WTC11 (cell line): ENCODE results near the gene ELL3. TPM values are rescaled to one million over a fixed set of nuclear protein-coding genes. Genes with fewer than 3 reads are reported as not detected.
"Not testable (repeated sequence)": the region's sequence is repeated elsewhere in the genome, so short reads cannot be mapped to it uniquely, and the experiment has no call there.

ENCODE experiments used
- ATAC-seq: fragments of 200-7000 bp; cut with Tn5 transposase; 2 replicates; pipeline ENCODE4 v1.10.0; 2021; ENCODE audit warnings: mild to moderate bottlenecking, moderate library complexity
- CTCF ChIA-PET: fragments of 300-600 bp; sonication (Branson Sonifier 250); formaldehyde crosslinking; loops from one replicate; lab custom pipeline; 2021; ENCODE audit warnings: antibody characterized with exemption; lab: Charles Lee
- POLR2A ChIA-PET: fragments of 350-600 bp; sonication (Branson Sonifier 250); formaldehyde crosslinking; loops from one replicate; lab custom pipeline; 2021; ENCODE audit warnings: antibody characterized with exemption; lab: Charles Lee
- DNase-seq: peaks from one replicate; pipeline ENCODE4 v3.0.0; 2021; ENCODE audit warnings: low spot score
- H3K27ac Mint-ChIP-seq: 2 replicates; pipeline ENCODE4 v1.8.0; 2021; ENCODE audit warnings: mixed read lengths
- H3K27me3 Mint-ChIP-seq: 2 replicates; pipeline ENCODE4 v1.8.0; 2021; ENCODE audit warnings: low read depth, mild to moderate bottlenecking, moderate library complexity, mixed read lengths
- H3K36me3 Mint-ChIP-seq: 2 replicates; pipeline ENCODE4 v1.8.0; 2021; ENCODE audit warnings: mixed read lengths
- H3K4me1 Mint-ChIP-seq: 2 replicates; pipeline ENCODE4 v1.8.0; 2022; ENCODE audit warnings: mixed read lengths
- H3K4me3 Mint-ChIP-seq: 2 replicates; pipeline ENCODE4 v1.8.0; 2021; ENCODE audit warnings: mild to moderate bottlenecking, moderate library complexity, mixed read lengths
- H3K9me3 Mint-ChIP-seq: 2 replicates; pipeline ENCODE4 v1.8.0; 2021; ENCODE audit warnings: mixed read lengths
- ELF4 ChIP-seq: sonication (generic); formaldehyde crosslinking; IDR thresholded peaks from 2 replicates; pipeline ENCODE4 v1.8.1; 2022; ENCODE audit warnings: low read depth, mild to moderate bottlenecking, moderate library complexity, missing genetic modification reagents
- ESRRA ChIP-seq: sonication (generic); formaldehyde crosslinking; IDR thresholded peaks from 2 replicates; pipeline ENCODE4 v1.8.1; 2022; ENCODE audit warnings: mild to moderate bottlenecking, missing genetic modification reagents, borderline replicate concordance
- FOXK1 ChIP-seq: sonication (generic); formaldehyde crosslinking; IDR thresholded peaks from 2 replicates; pipeline ENCODE4 v1.8.0; 2022; ENCODE audit warnings: mild to moderate bottlenecking, moderate library complexity, missing genetic modification reagents
- GRHL2 ChIP-seq: fragments of 250-450 bp; sonication (Bioruptor Pico); IDR thresholded peaks from 2 replicates; pipeline ENCODE4 v1.8.0; 2022; ENCODE audit warnings: mild to moderate bottlenecking, moderate library complexity; ENCODE audit not compliant: insufficient replicate concordance, severe bottlenecking
- GTF2I ChIP-seq: fragments of 250-450 bp; sonication (Bioruptor Pico); conservative IDR thresholded peaks from 2 replicates; pipeline ENCODE4 v1.4.0; 2021; ENCODE audit warnings: mild to moderate bottlenecking
- NR1H2 ChIP-seq: sonication (generic); formaldehyde crosslinking; IDR thresholded peaks from 2 replicates; pipeline ENCODE4 v1.9.0; 2021; ENCODE audit warnings: mild to moderate bottlenecking, moderate library complexity, missing genetic modification reagents
- OVOL2 ChIP-seq: fragments of 250-450 bp; sonication (Bioruptor Pico); IDR thresholded peaks from 2 replicates; pipeline ENCODE4 v1.9.0; 2021; ENCODE audit warnings: mild to moderate bottlenecking, borderline replicate concordance
- PRRX2 ChIP-seq: fragments of 250-450 bp; sonication (Bioruptor Pico); IDR thresholded peaks from 2 replicates; pipeline ENCODE4 v1.8.0; 2021; ENCODE audit warnings: mild to moderate bottlenecking
- RORB ChIP-seq: fragments of 250-450 bp; sonication (Bioruptor Pico); IDR thresholded peaks from 2 replicates; pipeline ENCODE4 v1.9.0; 2021; ENCODE audit warnings: mild to moderate bottlenecking
- SOX15 ChIP-seq: fragments of 250-450 bp; sonication (Bioruptor Pico); IDR thresholded peaks from 2 replicates; pipeline ENCODE4 v1.9.0; 2021; ENCODE audit warnings: mild to moderate bottlenecking
- TEAD1 ChIP-seq: sonication (generic); formaldehyde crosslinking; IDR thresholded peaks from 2 replicates; pipeline ENCODE4 v1.8.0; 2022; ENCODE audit warnings: mild to moderate bottlenecking, missing genetic modification reagents
- total RNA-seq: library from RNA; stranded (reverse); gene quantifications from 3 replicates; pipeline ENCODE4 v1.2.3, GENCODE V29; 2021
- TF ChIP-seq, protein P1 (sequence below): fragments of 250-450 bp; sonication (Bioruptor Pico); IDR thresholded peaks from 2 replicates; pipeline ENCODE4 v1.9.0; 2021; ENCODE audit warnings: moderate library complexity, mild to moderate bottlenecking, inconsistent platforms, borderline replicate concordance
- TF ChIP-seq, protein P2 (sequence below): sonication (generic); formaldehyde crosslinking; IDR thresholded peaks from 2 replicates; pipeline ENCODE4 v1.8.1; 2023; ENCODE audit warnings: mild to moderate bottlenecking, missing genetic modification reagents, moderate library complexity
- TF ChIP-seq, protein P3 (sequence below): fragments of 250-450 bp; sonication (Bioruptor Pico); IDR thresholded peaks from 2 replicates; pipeline ENCODE4 v2.1.2; 2022; ENCODE audit warnings: mild to moderate bottlenecking, moderate library complexity
- TF ChIP-seq, protein P4 (sequence below): sonication (generic); formaldehyde crosslinking; IDR thresholded peaks from 2 replicates; pipeline ENCODE4 v1.8.1; 2023; ENCODE audit warnings: mild to moderate bottlenecking, missing genetic modification reagents, moderate library complexity
- TF ChIP-seq, protein P5 (sequence below): fragments of 250-450 bp; sonication (Bioruptor Pico); conservative IDR thresholded peaks from 2 replicates; pipeline ENCODE4 v1.9.0; 2021; ENCODE audit warnings: mild to moderate bottlenecking
- TF ChIP-seq, protein P6 (sequence below): sonication (generic); formaldehyde crosslinking; IDR thresholded peaks from 2 replicates; pipeline ENCODE4 v1.8.1; 2023; ENCODE audit warnings: mild to moderate bottlenecking, moderate library complexity, missing genetic modification reagents
- TF ChIP-seq, protein P7 (sequence below): fragments of 250-450 bp; sonication (Bioruptor Pico); IDR thresholded peaks from 2 replicates; pipeline ENCODE4 v1.9.0; 2021; ENCODE audit warnings: mild to moderate bottlenecking
- TF ChIP-seq, protein P8 (sequence below): sonication (generic); formaldehyde crosslinking; IDR thresholded peaks from 2 replicates; pipeline ENCODE4 v1.8.0; 2022; ENCODE audit warnings: mild to moderate bottlenecking, missing genetic modification reagents
- TF ChIP-seq, protein P9 (sequence below): sonication (generic); formaldehyde crosslinking; IDR thresholded peaks from 2 replicates; pipeline ENCODE4 v1.8.1; 2022; ENCODE audit warnings: missing genetic modification reagents, borderline replicate concordance

Gene ELL3
- total RNA-seq, 1 experiment from 2014 or later: 8.8 TPM

DNA sequence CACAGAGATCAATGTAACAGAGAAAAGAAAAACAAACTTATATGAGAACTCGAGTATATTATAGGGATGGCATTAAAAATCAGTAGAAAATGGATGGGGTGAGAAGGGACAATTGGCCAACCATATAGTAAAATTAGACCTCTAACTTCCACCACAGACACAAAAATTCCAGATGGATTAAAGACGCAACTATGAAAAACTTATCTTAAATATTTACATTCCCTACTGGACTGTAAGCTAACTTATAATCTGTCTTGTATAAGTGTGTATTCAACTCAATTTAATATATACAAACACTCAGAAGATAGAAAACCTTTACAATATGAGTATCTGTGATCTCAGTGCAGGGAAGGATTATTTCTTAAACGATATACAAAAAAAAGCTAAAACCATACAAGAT is 44.7 kb upstream of the ELL3 start (continued):
- TF ChIP-seq ELF4 (CRISPR knock-in tag): no peak
- TF ChIP-seq, all 79 proteins: peak for 0

DNA sequence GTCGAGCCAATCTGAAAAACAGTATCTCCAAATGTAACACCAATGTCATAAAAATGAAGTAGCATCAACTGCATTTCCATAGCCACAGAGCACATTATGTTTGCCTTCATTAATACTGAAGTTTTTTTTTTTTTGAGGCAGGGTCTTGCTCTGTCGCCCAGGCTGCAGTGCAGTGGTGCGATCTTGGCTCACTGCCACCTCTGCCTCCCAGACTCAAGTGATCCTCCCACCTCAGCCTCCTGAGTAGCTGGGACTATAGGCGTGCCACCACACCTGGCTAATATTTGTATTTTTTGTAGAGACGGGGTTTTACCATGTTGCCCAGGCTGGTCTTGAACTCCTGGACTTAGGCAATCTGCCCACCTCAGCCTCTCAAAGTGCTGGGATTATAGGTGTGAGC is 38.3 kb upstream of the ELL3 start:
- ATAC-seq, H3K4me3 Mint-ChIP-seq, DNase-seq, H3K9me3 Mint-ChIP-seq, H3K27me3 Mint-ChIP-seq, H3K4me1 Mint-ChIP-seq, H3K27ac Mint-ChIP-seq, CTCF ChIA-PET: not testable (repeated sequence)
- POLR2A ChIA-PET: interaction anchor here (1.0 kb wide), 1 partner anchor 14 kb away, joined by 3 read pairs; the partner anchor contains the start of gene HYPK
- peaks cover 69% of the 10 kb centered on the region for H3K36me3 Mint-ChIP-seq

DNA sequence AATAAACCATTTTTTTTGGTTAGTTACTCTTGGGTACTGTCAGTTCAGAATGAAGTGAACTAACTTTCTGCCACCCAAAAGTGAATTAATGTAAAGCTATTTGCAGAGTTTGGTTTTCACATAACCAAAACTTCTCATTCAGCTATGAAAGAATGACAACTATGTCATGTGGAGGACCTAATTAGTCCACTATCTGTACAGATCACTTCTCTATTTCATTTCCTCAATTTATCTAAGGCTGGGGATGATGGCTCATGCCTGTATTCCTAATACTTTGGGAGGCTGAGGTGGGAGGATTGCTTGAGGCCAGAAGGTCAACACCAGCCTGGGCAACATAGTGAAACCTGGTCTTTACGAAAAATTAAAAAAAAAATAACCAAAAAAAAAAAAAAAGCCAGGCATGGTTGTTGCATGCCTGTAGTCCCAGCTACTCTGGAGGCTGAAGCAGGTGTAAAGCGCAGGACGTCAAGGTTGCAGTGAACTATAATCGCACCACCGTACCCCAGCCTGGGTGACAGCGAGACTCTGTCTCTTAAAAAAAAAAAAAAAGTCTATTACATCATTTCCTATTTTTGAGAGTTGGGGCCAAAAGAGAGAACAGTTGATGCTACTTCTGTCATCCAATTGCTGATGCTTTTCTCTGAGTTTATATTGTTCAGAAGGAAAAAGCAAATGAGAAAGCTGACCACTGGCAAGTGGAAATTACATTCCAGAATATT is 32.4 kb upstream of the ELL3 start:
- Mint-ChIP-seq H3K27me3 (no peaks in the 10 kb centered on the region), H3K36me3 (peaks cover 87% of the 10 kb centered on the region), H3K27ac (no peak overlapping the region), H3K4me3 (no peak overlapping the region), H3K9me3 (no peaks in the 10 kb centered on the region), H3K4me1 (no peaks in the 10 kb centered on the region)
- no peak for DNase-seq
- TF ChIP-seq, protein P1, sequence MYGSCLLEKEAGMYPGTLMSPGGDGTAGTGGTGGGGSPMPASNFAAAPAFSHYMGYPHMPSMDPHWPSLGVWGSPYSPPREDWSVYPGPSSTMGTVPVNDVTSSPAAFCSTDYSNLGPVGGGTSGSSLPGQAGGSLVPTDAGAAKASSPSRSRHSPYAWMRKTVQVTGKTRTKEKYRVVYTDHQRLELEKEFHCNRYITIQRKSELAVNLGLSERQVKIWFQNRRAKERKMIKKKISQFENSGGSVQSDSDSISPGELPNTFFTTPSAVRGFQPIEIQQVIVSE: no peak
- no peak for TF ChIP-seq RORB (CRISPR knock-in tag)
- TF ChIP-seq, protein P2, sequence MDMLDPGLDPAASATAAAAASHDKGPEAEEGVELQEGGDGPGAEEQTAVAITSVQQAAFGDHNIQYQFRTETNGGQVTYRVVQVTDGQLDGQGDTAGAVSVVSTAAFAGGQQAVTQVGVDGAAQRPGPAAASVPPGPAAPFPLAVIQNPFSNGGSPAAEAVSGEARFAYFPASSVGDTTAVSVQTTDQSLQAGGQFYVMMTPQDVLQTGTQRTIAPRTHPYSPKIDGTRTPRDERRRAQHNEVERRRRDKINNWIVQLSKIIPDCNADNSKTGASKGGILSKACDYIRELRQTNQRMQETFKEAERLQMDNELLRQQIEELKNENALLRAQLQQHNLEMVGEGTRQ (CRISPR knock-in tag): no peak
- TF ChIP-seq, protein P3, sequence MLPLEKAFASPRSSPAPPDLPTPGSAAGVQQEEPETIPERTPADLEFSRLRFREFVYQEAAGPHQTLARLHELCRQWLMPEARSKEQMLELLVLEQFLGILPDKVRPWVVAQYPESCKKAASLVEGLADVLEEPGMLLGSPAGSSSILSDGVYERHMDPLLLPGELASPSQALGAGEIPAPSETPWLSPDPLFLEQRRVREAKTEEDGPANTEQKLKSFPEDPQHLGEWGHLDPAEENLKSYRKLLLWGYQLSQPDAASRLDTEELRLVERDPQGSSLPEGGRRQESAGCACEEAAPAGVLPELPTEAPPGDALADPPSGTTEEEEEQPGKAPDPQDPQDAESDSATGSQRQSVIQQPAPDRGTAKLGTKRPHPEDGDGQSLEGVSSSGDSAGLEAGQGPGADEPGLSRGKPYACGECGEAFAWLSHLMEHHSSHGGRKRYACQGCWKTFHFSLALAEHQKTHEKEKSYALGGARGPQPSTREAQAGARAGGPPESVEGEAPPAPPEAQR (CRISPR knock-in tag): no peak
- TF ChIP-seq, protein P4, sequence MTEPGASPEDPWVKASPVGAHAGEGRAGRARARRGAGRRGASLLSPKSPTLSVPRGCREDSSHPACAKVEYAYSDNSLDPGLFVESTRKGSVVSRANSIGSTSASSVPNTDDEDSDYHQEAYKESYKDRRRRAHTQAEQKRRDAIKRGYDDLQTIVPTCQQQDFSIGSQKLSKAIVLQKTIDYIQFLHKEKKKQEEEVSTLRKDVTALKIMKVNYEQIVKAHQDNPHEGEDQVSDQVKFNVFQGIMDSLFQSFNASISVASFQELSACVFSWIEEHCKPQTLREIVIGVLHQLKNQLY: no peak
- no peak for TF ChIP-seq NR1H2
- TF ChIP-seq GTF2I (CRISPR knock-in tag): no peak
- TF ChIP-seq ESRRA: no peak
- no peak for TF ChIP-seq PRRX2
- TF ChIP-seq SOX15: no peak
- no peak for TF ChIP-seq FOXK1 (CRISPR knock-in tag)
- TF ChIP-seq, protein P5, sequence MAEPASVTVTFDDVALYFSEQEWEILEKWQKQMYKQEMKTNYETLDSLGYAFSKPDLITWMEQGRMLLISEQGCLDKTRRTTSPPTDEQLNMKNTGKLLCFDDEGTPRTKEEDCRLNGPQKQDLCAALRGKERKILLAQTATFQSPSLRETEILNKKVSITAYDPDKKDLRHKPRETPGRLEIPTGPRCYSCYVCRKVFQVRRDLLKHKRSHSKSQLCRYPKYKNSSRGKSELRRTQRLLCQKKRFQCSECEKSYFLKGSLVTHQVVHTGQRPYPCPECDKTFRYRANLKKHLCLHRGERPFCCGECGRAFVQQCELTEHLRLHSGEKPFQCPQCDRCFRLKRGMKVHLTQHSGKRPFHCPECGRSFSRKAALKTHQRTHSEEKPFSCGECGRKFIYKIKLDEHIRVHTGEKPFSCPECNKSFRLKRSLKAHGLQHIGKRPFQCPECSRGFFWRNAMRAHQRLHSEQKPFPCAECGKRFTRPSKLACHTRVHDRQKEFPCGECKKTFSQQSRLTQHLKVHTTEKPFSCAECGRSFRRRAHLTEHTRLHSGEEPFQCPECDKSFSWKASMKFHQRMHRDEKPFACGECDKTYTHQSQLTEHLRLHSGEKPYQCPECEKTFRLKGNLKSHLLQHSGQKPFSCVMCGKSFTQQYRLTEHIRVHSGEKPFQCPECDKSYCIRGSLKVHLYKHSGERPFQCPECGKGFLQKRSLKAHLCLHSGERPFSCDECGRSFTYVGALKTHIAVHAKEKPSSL: no peak
- no peak for TF ChIP-seq GRHL2 (CRISPR knock-in tag)
- TF ChIP-seq, protein P6, sequence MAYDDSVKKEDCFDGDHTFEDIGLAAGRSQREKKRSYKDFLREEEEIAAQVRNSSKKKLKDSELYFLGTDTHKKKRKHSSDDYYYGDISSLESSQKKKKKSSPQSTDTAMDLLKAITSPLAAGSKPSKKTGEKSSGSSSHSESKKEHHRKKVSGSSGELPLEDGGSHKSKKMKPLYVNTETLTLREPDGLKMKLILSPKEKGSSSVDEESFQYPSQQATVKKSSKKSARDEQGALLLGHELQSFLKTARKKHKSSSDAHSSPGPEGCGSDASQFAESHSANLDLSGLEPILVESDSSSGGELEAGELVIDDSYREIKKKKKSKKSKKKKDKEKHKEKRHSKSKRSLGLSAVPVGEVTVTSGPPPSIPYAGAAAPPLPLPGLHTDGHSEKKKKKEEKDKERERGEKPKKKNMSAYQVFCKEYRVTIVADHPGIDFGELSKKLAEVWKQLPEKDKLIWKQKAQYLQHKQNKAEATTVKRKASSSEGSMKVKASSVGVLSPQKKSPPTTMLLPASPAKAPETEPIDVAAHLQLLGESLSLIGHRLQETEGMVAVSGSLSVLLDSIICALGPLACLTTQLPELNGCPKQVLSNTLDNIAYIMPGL: no peak
- TF ChIP-seq, protein P7, sequence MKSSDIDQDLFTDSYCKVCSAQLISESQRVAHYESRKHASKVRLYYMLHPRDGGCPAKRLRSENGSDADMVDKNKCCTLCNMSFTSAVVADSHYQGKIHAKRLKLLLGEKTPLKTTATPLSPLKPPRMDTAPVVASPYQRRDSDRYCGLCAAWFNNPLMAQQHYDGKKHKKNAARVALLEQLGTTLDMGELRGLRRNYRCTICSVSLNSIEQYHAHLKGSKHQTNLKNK (CRISPR knock-in tag): no peak
- TF ChIP-seq, protein P8, sequence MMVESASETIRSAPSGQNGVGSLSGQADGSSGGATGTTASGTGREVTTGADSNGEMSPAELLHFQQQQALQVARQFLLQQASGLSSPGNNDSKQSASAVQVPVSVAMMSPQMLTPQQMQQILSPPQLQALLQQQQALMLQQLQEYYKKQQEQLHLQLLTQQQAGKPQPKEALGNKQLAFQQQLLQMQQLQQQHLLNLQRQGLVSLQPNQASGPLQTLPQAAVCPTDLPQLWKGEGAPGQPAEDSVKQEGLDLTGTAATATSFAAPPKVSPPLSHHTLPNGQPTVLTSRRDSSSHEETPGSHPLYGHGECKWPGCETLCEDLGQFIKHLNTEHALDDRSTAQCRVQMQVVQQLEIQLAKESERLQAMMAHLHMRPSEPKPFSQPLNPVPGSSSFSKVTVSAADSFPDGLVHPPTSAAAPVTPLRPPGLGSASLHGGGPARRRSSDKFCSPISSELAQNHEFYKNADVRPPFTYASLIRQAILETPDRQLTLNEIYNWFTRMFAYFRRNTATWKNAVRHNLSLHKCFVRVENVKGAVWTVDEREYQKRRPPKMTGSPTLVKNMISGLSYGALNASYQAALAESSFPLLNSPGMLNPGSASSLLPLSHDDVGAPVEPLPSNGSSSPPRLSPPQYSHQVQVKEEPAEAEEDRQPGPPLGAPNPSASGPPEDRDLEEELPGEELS: no peak
- TF ChIP-seq, protein P9, sequence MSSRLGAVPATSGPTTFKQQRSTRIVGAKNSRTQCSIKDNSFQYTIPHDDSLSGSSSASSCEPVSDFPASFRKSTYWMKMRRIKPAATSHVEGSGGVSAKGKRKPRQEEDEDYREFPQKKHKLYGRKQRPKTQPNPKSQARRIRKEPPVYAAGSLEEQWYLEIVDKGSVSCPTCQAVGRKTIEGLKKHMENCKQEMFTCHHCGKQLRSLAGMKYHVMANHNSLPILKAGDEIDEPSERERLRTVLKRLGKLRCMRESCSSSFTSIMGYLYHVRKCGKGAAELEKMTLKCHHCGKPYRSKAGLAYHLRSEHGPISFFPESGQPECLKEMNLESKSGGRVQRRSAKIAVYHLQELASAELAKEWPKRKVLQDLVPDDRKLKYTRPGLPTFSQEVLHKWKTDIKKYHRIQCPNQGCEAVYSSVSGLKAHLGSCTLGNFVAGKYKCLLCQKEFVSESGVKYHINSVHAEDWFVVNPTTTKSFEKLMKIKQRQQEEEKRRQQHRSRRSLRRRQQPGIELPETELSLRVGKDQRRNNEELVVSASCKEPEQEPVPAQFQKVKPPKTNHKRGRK: no peak
- TF ChIP-seq TEAD1 (CRISPR knock-in tag): no peak
- no peak for TF ChIP-seq OVOL2
- POLR2A ChIA-PET: interaction anchor here (0.7 kb wide), 1 partner anchor 810 kb away, joined by 4 read pairs; no protein-coding TSS in a partner anchor
- CTCF ChIA-PET: no interaction called here
- no peak for ATAC-seq
